ENCODE measurements around the gene SNED1.

GRCh38 chr2:241136661-241137260, 138.3 kb downstream of the SNED1 start:
- TF ChIP-seq POLR2AphosphoS5 (IDR thresholded peaks at IDR 0.05; ENCODE audit: low read depth, low read length) = no peak
- TF ChIP-seq REST (IDR thresholded peaks at IDR 0.05; ENCODE audit: insufficient read depth in 1 of 2, low read depth in 2 of 2, low read length in 2 of 2) = no peak
- no peak for TF ChIP-seq TAF1 (IDR thresholded peaks at IDR 0.05; ENCODE audit: borderline replicate concordance, insufficient read depth, low read length)
